ENCODE measurements around the gene FBLN1. TPM values are rescaled to one million over a fixed set of nuclear protein-coding genes. Genes with fewer than 3 reads are reported as not detected.

Gene FBLN1
- total RNA-seq, 1 experiment from 2014 or later, result 183 TPM

- Mint-ChIP-seq H3K36me3 (peaks cover 28% of the 10 kb centered on the region), H3K9me3 (peaks cover 30% of the 10 kb centered on the region), H3K4me3 (no peak overlapping the region), H3K27ac (no peak overlapping the region), H3K27me3 (ENCODE audit: low read depth) (peaks cover 5% of the 10 kb centered on the region; the same call in 1 of the 2 replicates), H3K4me1 (peaks cover 27% of the 10 kb centered on the region)
- ChIA-PET POLR2A (no interaction called here), CTCF (interaction anchor here (0.6 kb wide), 1 partner anchor 378 kb away, joined by 3 read pairs; no protein-coding TSS in a partner anchor)
- DNase-seq (ENCODE audit: low spot score) (no peak), ATAC-seq (no peak)
- TF ChIP-seq ZNF263 (CRISPR knock-in tag; IDR thresholded peaks at IDR 0.05; ENCODE audit: low read depth), result no peak
Measured at GRCh38 chr22:45465633-45466032, 37.0 kb upstream of the FBLN1 start.

DNA sequence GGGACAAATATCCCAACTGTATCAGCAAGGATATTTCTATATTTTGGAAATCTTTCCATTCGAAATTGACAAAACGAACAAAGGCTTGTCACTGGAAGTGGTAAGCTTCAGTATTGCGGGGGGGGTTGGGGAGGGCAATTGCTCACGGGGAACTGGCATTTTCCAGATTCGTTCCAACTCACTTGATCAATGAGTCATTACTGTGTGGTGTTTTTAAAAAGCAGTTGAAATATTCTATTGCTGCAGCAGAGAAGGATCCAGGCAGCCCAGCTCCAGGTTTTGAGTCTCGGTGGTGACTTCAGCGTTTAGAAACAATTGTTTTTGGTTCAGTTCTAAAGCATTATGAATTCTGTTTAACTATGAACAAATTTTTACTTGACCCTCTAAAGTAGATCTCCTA, 33.8 kb upstream of the FBLN1 start:
- H3K4me1 Mint-ChIP-seq, result peaks cover 36% of the 10 kb centered on the region
- H3K27ac Mint-ChIP-seq, result no peak overlapping the region
- ChIA-PET CTCF (interaction anchor here (0.6 kb wide), 1 partner anchor 106 kb away, joined by 3 read pairs; no protein-coding TSS in a partner anchor), POLR2A (no interaction called here)
- DNase-seq (ENCODE audit: low spot score) (no peak), ATAC-seq (no peak)
- H3K36me3 Mint-ChIP-seq, result peaks cover 23% of the 10 kb centered on the region
- H3K27me3 Mint-ChIP-seq (ENCODE audit: low read depth), result peaks cover 5% of the 10 kb centered on the region; the same call in 1 of the 2 replicates
- TF ChIP-seq ETV6 (CRISPR knock-in tag; IDR thresholded peaks at IDR 0.05) (no peak), JAZF1 (CRISPR knock-in tag; IDR thresholded peaks at IDR 0.05) (no peak), CREB1 (CRISPR knock-in tag; IDR thresholded peaks at IDR 0.05) (no peak), E2F1 (CRISPR knock-in tag; IDR thresholded peaks at IDR 0.05) (no peak), ZNF219 (CRISPR knock-in tag; IDR thresholded peaks at IDR 0.05; ENCODE audit: borderline replicate concordance) (no peak), IRF1 (CRISPR knock-in tag; IDR thresholded peaks at IDR 0.05) (no peak), SMAD4 (CRISPR knock-in tag; IDR thresholded peaks at IDR 0.05) (no peak), HMGXB4 (CRISPR knock-in tag; IDR thresholded peaks at IDR 0.05) (no peak), CREM (CRISPR knock-in tag; IDR thresholded peaks at IDR 0.05) (no peak), ZNF317 (CRISPR knock-in tag; IDR thresholded peaks at IDR 0.05; ENCODE audit: borderline replicate concordance, low read depth) (no peak), CDX4 (CRISPR knock-in tag; IDR thresholded peaks at IDR 0.05; ENCODE audit: borderline replicate concordance) (no peak), ATF2 (CRISPR knock-in tag; IDR thresholded peaks at IDR 0.05; ENCODE audit: borderline replicate concordance, low read depth) (no peak)
- TF ChIP-seq, protein P1, sequence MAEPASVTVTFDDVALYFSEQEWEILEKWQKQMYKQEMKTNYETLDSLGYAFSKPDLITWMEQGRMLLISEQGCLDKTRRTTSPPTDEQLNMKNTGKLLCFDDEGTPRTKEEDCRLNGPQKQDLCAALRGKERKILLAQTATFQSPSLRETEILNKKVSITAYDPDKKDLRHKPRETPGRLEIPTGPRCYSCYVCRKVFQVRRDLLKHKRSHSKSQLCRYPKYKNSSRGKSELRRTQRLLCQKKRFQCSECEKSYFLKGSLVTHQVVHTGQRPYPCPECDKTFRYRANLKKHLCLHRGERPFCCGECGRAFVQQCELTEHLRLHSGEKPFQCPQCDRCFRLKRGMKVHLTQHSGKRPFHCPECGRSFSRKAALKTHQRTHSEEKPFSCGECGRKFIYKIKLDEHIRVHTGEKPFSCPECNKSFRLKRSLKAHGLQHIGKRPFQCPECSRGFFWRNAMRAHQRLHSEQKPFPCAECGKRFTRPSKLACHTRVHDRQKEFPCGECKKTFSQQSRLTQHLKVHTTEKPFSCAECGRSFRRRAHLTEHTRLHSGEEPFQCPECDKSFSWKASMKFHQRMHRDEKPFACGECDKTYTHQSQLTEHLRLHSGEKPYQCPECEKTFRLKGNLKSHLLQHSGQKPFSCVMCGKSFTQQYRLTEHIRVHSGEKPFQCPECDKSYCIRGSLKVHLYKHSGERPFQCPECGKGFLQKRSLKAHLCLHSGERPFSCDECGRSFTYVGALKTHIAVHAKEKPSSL (CRISPR knock-in tag; conservative IDR thresholded peaks at IDR 0.05), result no peak
- TF ChIP-seq, protein P2, sequence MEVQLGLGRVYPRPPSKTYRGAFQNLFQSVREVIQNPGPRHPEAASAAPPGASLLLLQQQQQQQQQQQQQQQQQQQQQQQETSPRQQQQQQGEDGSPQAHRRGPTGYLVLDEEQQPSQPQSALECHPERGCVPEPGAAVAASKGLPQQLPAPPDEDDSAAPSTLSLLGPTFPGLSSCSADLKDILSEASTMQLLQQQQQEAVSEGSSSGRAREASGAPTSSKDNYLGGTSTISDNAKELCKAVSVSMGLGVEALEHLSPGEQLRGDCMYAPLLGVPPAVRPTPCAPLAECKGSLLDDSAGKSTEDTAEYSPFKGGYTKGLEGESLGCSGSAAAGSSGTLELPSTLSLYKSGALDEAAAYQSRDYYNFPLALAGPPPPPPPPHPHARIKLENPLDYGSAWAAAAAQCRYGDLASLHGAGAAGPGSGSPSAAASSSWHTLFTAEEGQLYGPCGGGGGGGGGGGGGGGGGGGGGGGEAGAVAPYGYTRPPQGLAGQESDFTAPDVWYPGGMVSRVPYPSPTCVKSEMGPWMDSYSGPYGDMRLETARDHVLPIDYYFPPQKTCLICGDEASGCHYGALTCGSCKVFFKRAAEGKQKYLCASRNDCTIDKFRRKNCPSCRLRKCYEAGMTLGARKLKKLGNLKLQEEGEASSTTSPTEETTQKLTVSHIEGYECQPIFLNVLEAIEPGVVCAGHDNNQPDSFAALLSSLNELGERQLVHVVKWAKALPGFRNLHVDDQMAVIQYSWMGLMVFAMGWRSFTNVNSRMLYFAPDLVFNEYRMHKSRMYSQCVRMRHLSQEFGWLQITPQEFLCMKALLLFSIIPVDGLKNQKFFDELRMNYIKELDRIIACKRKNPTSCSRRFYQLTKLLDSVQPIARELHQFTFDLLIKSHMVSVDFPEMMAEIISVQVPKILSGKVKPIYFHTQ (CRISPR knock-in tag; IDR thresholded peaks at IDR 0.05), result no peak
- TF ChIP-seq, protein P3, sequence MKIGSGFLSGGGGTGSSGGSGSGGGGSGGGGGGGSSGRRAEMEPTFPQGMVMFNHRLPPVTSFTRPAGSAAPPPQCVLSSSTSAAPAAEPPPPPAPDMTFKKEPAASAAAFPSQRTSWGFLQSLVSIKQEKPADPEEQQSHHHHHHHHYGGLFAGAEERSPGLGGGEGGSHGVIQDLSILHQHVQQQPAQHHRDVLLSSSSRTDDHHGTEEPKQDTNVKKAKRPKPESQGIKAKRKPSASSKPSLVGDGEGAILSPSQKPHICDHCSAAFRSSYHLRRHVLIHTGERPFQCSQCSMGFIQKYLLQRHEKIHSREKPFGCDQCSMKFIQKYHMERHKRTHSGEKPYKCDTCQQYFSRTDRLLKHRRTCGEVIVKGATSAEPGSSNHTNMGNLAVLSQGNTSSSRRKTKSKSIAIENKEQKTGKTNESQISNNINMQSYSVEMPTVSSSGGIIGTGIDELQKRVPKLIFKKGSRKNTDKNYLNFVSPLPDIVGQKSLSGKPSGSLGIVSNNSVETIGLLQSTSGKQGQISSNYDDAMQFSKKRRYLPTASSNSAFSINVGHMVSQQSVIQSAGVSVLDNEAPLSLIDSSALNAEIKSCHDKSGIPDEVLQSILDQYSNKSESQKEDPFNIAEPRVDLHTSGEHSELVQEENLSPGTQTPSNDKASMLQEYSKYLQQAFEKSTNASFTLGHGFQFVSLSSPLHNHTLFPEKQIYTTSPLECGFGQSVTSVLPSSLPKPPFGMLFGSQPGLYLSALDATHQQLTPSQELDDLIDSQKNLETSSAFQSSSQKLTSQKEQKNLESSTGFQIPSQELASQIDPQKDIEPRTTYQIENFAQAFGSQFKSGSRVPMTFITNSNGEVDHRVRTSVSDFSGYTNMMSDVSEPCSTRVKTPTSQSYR (CRISPR knock-in tag; IDR thresholded peaks at IDR 0.05), result no peak
- TF ChIP-seq, protein P4, sequence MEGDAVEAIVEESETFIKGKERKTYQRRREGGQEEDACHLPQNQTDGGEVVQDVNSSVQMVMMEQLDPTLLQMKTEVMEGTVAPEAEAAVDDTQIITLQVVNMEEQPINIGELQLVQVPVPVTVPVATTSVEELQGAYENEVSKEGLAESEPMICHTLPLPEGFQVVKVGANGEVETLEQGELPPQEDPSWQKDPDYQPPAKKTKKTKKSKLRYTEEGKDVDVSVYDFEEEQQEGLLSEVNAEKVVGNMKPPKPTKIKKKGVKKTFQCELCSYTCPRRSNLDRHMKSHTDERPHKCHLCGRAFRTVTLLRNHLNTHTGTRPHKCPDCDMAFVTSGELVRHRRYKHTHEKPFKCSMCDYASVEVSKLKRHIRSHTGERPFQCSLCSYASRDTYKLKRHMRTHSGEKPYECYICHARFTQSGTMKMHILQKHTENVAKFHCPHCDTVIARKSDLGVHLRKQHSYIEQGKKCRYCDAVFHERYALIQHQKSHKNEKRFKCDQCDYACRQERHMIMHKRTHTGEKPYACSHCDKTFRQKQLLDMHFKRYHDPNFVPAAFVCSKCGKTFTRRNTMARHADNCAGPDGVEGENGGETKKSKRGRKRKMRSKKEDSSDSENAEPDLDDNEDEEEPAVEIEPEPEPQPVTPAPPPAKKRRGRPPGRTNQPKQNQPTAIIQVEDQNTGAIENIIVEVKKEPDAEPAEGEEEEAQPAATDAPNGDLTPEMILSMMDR (IDR thresholded peaks at IDR 0.05), result no peak
- H3K9me3 Mint-ChIP-seq, result peaks cover 25% of the 10 kb centered on the region
- no peak overlapping the region for H3K4me3 Mint-ChIP-seq
